GM19328 (cell line): ENCODE data around the gene PTPRT.

Source experiments
- ATAC-seq: cut with Tn5 transposase; IDR thresholded peaks from one replicate; pipeline ENCODE4 v1.9.1; 2021; ENCODE audit warnings: mild to moderate bottlenecking, moderate library complexity; ENCODE audit not compliant: unreplicated experiment

Gene PTPRT

DNA sequence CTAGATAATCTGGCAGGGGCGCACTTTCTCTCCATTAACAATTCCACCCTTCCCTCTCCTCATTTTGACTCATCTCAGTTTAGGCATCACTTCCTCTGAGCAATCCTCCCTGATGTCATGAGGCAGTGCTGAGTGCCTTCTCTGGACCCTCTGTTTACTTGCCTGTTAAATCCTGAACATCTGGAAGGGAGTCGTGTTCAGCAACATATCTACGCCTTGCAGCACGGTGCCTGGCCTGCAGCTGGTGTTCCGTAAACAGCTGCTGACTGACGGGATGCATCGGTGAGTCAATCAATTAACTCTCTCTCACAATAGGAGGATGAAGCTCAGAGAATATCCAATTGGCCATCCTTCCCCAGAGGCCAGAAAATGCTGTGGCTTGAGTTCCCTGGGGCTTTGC lies 613.5 kb downstream of the PTPRT start:
- ATAC-seq: no peak

DNA sequence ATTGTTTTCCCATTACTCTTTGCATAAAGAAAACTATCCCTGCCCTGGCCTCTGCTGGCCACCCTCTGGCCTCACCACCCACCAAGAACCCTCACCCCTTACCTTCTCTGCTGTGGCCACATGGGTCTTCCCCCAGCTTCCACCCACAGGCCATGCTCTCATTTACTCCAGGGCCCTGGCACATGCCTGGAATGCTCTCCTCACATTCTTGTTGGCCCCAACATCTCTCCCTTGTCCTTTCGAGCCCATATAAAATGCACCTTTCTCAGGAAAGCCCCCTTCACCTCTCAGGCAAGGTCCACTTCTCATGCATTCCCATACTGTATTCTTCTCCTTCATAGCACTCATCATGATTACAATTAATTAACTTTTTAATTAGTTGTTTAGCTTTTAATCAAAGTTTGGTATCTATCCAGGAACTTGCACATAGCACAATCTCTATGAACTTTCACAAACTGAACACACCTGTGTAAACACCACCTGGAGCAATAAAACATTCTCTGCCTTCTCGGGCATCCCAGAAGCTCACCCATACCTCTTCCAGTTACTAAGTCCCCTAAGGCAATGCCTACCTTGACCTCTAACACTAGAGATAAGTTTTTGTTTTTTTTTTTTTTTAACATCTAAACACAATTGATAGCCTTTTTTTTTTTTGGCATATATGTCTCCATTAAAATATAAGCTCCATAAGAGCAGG lies 617.2 kb downstream of the PTPRT start:
- ATAC-seq: no peak

DNA sequence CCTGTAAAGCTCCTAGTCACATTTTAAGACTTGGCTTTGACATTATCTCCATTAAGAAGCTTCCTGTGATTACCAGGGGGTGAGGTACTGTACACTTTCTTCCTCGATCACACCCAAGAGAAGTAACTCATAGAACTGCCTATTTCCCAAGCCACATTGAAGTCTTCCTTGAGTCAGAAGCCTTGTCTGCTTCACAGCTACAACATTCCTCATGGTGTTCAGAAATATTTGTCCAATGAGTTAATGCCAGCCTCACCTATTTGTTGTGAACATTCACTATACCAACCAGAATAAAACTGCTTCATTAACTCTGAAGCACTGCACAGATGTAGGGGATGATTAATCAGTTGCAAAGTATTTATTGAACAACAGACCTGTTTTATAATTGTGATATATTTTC lies 622.3 kb downstream of the PTPRT start:
- ATAC-seq: no peak

DNA sequence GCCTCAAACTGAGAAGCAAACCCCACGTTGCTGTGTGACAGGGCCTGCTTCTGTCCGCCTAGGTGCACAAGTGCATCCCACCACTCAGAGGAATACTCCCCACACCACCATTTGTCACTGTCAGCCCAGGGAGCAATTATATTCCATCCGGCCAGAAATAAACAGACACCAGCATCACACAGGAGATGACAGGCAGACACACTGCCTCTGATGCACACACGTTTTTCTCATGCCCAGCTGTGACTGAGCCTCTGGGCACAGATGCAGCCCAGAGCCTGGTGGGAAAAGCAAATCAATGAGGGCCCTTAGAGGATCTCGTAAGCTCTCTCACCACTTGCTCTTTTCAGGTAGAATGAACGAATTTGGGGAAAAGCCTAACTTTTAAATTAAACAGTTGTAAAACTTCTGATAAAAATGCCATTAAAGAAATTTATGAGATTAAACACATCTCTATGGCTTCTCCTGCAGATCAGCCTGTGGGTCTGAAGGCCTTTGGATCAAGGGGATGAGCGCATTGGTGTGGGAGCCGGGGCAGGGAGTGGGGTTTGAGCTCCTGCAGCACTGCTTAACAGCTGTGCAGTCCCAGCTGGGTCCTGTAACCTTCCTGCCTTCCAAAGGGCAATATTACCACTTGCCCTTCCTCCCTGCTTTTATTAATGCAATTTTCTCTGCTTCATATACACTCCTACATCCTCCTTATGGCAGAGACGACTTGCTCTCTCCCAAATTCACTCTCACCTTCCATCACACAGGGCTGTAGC lies 624.3 kb downstream of the PTPRT start:
- no peak for ATAC-seq

DNA sequence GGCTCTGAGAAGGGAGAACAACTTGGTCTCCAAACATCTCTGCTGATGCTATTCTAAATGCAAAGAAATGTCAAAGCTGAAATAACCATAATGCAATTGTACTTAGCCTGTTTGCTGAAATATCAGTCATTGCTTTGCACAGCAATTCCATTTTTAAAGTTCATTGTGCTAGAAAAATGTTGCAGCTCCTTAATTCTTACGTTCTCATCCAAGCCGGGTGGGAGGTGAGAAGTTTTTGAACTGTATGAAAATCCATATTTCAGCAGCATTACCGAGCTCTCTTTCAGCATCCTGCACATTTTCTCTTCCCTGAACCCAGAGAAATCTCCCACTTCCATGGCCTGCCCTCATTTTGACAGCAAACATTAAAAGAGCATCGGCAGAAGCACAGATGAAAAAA lies 630.0 kb downstream of the PTPRT start:
- no peak for ATAC-seq

DNA sequence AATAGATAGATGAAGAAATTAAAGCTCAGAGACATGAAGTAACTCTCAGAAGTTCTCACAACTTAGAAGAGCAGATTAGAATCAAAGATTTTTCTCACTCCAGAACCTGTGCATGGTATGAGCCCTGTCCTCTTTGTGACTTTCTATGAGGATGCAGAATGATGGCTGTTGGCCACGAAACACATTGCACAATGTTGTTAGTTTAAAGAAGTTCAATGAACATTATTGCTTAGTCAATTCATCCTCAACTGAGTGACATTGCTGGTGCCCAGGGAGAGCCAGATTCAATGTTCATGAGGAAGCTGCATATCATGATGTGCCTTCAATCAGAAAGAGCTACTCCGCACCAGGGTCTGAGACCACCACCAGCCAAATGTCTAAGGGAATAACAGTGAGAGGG lies 633.1 kb downstream of the PTPRT start:
- no peak for ATAC-seq

DNA sequence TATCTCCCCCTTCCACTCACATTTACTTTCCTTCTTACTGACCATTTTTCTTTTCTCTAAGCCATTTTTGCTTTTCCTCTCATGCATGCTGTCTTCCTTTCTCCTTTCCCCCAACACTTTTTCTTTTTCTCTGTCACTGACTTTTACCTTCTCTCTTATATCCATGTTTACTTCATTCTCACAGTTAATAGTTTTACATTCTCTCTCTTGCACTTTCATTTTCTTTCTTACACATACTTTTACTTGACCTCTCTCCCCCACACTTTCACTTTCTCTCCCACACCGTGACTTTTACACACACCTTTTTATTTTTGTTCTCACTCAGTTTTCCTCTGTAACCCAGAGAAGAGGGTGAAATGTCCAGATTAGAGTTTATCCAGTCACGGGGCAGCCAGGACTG lies 636.3 kb downstream of the PTPRT start:
- no peak for ATAC-seq

DNA sequence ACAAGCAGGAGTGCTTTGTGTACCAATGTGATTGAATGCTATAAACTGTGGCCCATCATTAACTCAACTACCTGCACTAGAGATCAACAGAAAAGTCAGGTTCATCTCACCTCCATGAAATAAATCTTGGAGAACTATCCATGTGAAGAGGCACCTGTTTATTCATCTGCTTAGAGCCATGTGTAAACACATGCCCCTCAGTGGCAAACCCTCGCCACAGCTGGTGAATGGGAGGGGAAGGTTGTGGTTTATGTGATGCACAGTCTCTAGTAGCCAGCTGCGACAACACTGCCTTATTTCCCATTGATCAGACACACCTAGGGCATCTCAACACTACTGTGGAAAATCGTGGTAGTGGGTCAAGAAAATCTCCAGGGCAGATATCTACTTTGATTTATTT lies 640.2 kb downstream of the PTPRT start:
- ATAC-seq: no peak

DNA sequence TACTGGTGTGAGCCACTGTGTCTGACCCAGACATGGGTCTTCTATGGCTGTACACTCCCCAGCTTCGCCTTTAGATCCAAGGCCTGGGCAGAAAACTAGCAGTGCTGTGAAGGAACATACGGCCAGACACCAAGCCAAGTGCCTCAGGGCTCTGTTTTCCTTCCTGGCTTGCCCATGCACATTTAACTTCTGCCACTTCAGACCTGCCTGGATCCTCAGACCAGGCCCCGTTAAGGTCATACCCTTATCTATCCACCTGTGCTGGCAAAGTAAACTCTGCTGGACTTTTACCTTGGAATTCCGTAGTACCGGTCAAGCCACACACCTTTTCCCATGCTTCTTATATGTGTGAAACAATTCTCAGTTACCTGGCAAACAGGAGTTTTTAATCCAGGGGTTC lies 644.8 kb downstream of the PTPRT start:
- no peak for ATAC-seq

DNA sequence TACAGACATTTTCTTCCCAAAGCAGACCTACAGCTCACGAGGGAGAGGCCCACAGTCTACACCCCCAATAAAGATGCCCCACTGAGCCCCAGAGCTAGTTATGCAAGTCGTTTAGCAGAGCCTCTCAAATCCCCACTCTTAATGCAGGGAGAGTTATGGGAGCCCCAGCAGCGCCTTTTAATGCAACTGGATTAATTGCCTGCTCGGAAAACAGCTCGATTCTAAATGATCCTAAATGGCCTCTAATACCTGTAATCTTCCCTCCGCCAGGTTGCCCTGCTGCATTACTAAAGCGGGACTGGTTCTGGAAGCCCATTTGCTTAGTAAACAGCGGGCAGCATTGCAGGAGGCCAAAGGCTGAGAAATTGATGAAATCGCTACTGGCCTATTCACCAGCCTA lies 656.9 kb downstream of the PTPRT start:
- no peak for ATAC-seq

DNA sequence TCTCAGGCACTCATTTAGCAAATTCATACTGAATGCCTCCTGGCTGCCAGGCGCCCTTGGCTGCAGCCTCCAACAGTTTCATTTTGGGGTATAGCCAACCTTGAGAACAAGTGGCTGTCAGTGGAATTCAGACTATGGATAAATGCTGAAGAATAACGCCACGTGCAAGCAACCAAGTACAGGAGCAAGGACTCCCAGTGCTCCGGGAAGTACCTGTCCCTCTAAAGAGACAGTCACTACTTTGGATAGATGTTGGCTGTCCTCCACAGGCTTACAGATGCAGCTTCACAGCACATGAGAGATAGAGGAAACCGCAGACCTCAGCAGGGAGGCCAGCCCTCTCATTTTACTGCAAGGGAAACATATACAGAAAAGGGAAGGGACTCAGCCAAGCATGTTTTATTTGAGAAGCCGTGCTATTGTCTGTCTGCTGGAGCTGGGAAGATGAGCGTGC lies 658.2 kb downstream of the PTPRT start:
- ATAC-seq: no peak

DNA sequence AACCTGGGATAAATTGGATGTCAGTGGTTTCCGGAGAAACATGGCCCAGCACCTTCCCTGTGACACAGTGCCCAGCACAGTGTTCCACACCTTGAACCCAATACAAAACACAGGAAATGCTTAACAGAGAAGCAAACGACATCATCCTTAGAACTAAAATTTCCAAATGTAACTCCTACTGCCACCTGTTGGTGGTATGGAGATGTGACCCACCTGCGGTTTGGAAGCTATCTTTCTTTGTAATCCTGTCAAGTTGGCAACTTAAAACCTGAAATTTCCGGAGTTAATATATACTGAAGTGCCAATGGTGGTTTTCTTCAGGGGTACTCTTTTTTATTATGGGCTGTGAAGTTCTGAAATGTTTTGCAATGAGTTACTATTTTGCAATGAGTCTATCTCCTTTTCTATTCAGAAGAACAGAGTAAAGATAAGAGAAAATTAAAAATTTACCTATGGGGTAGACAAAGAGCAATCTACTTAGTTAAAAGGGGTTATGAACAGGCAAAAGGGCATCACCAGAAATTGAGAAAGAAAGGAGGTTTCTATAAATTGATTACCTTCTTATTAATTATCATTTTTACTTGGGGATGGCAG lies 658.8 kb downstream of the PTPRT start:
- no peak for ATAC-seq

DNA sequence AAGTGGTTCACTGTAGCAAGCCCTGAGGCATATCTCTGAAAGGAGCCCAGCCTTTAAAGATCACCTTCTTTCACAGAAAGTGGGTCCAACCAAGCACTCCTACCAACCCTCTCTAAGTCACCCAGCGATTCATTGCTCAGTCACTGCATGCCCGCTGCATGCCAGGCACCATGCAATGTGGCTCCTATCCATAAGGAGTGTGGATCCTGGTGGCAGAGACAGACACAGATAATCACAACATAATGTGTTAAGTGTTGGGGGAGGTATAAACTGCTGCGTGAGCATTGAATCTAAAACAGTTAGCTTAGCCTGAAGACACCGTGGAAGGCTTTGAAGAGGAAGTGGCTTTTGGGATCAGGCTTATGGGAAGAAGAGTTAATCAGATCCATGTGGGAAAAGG lies 659.5 kb downstream of the PTPRT start:
- no peak for ATAC-seq

DNA sequence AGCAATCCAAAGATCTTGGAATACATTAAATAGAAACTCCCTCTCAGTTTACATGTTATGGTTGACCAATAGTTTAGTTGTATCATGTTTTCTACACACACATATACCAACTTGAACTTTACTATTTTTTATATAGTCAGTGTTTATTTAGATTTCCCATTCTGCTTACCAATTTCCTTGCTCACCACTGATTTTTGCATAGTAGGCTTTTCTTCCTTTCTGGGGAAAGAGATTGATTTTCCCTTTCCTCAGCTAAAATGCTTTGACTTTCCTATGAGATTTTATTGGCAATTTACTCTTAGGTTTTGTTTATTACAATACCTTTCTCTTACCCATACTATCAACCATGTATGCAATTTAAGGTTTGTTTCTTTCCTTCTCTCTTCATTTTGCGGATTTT lies 665.6 kb downstream of the PTPRT start:
- ATAC-seq: no peak

DNA sequence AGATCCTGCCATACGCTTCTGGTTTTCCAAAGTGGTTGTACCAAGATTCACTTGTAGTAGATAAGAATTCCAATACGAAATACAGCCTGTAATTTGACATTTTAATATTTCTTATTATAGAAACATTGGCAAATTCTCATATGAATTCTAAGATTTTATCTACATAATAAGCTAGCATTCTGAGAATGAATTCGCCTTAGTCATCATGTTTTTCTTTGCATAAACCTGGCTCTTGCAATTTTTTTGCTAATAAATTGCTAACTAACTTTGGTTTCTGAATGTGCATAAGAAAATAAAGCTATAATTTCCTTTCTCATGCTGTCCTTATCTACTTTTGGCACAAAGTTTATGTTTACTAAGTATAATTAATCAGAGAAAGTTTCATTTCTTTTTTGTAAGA lies 673.0 kb downstream of the PTPRT start:
- no peak for ATAC-seq

DNA sequence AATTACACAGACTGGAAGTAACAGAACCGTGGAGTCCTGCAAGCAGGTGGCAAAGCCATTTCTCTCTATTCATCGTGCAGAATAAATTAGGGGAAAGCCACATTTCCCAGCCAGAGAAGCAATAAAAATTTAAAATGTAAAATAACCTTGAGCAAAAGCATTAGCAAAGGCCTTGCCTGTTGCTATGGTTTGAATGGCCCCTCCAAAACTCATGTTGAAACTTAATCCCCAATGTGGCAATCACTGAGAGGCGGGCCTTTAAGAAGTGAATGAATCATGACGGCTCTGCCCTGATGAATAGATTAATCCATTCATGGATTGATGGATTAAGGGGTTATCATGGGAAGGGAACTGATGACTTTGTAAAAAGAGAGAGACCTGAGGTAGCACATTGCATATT lies 679.0 kb downstream of the PTPRT start:
- ATAC-seq: no peak

DNA sequence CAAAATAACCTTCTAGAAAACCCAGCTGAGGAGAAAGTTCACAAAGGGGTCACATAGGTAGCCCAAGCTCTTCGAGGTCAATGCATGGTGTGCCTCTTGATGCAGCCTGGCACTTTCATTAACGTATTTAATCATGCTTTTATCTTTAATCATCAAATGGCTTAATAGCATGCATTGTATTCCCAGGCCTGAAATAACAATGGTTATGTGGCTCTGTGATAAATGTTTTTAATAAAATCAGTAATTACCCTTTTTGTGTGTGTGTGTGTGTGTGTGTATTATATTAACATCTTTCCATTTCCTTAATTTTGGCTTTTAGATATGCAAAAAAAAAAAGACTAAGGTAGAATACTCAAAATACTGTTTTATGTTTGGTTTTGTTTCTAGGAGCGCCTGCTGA lies 681.8 kb downstream of the PTPRT start:
- no peak for ATAC-seq

DNA sequence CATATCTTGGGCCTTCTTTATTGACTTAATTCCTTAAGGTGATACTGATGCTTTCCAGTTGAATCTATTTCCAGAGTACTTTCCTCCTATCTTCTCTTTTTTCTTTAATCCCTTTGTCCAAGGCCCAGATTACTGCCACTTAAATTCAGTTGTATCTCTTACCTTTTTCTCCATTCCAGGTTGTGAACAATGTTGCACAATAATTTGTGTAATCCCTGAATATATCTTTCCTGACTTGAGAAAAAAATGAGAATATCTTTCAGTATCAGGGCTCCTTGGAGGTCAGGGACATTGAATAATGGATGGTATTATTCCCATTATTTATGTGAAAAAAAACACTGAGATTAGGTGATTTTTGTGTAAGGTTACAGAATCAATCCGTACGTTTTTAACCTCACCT lies 683.3 kb downstream of the PTPRT start:
- ATAC-seq: no peak

DNA sequence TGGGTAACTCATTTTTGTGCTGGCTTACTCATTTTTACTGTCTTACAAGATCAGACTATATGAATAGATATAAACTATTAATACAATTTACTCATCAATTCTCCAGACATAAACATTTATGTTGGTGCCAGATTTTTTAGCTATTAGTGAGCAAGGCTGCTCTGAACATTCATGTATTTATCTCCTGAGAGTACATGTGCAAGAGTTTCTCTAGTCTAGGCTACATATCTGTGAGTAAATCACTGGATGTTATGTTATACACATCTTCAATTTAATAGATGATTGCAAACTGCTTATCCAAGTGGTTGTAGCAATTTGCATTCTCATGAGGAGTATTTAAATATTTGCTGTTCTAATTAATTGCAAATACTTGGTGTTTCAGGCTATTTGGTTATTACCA lies 687.1 kb downstream of the PTPRT start:
- no peak for ATAC-seq

DNA sequence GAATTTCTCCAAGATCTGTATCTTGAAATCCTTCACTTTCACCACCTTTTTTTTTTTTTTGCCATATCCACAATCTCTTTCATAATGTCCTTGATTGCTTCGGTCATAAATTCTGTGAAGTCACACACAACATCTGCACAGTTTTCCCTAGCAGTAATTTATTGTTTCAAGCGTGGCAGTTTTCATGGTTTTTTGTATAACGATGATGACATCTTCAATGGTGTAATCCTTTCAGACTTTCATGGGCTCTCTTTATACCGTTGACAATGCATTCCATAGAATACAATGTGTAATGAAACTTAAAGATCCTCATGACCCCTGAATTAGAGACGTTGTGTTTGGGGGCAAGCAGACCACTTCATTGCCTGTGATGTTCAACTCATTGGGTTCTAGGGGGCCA lies 693.1 kb downstream of the PTPRT start:
- no peak for ATAC-seq

DNA sequence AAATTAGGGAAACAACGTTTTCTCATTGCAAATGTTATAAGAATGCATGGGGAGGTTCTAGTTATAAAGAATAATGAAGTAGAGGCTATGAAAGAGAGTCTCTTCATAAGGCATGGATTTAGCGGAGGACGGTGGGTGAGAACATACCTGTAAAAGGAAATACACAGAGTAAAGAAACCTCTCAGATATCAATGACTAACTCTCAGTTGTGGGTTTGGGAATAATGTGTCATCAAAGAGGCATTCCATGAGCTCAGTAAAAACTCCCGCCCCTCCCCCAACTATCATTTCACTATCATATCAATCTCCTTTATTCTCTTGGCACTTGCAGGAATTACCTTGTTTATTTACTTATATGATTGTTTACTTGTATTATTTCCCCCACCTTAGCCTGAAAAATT lies 695.4 kb downstream of the PTPRT start:
- no peak for ATAC-seq

DNA sequence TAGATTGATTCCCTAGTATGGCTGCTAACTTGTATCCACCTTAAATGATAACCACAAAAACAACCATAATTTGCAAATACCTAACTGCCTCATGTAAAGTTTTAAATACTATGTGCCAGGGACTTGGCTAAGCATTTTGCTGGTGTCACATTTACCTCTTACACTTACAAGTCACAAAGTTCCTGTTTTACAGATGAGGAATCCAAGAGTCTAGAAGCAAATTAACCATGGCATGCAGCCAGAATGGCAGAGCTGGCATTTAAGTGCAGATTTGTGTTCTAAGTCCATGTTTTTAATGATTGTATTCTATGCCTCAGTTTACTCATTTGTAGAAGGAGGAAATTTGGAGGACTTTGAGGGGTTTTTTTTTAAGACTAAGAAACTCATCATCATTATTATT lies 696.7 kb downstream of the PTPRT start:
- no peak for ATAC-seq
